HL-60 (cell line): Measurements from ENCODE around the gene PCLO.

ENCODE experiments used
- TF ChIP-seq, protein P1 (sequence below): IDR thresholded peaks from one replicate; pipeline ENCODE4 v1.5.1; 2011; ENCODE audit warnings: low read length, control low read depth, inconsistent platforms; ENCODE audit not compliant: insufficient read depth
- TF ChIP-seq, protein P2 (sequence below): IDR thresholded peaks from 2 replicates; pipeline ENCODE4 v1.6.1; 2012; ENCODE audit warnings: low read depth; ENCODE audit not compliant: insufficient replicate concordance

- TF ChIP-seq, protein P1, sequence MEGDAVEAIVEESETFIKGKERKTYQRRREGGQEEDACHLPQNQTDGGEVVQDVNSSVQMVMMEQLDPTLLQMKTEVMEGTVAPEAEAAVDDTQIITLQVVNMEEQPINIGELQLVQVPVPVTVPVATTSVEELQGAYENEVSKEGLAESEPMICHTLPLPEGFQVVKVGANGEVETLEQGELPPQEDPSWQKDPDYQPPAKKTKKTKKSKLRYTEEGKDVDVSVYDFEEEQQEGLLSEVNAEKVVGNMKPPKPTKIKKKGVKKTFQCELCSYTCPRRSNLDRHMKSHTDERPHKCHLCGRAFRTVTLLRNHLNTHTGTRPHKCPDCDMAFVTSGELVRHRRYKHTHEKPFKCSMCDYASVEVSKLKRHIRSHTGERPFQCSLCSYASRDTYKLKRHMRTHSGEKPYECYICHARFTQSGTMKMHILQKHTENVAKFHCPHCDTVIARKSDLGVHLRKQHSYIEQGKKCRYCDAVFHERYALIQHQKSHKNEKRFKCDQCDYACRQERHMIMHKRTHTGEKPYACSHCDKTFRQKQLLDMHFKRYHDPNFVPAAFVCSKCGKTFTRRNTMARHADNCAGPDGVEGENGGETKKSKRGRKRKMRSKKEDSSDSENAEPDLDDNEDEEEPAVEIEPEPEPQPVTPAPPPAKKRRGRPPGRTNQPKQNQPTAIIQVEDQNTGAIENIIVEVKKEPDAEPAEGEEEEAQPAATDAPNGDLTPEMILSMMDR = no peak
- TF ChIP-seq, protein P2, sequence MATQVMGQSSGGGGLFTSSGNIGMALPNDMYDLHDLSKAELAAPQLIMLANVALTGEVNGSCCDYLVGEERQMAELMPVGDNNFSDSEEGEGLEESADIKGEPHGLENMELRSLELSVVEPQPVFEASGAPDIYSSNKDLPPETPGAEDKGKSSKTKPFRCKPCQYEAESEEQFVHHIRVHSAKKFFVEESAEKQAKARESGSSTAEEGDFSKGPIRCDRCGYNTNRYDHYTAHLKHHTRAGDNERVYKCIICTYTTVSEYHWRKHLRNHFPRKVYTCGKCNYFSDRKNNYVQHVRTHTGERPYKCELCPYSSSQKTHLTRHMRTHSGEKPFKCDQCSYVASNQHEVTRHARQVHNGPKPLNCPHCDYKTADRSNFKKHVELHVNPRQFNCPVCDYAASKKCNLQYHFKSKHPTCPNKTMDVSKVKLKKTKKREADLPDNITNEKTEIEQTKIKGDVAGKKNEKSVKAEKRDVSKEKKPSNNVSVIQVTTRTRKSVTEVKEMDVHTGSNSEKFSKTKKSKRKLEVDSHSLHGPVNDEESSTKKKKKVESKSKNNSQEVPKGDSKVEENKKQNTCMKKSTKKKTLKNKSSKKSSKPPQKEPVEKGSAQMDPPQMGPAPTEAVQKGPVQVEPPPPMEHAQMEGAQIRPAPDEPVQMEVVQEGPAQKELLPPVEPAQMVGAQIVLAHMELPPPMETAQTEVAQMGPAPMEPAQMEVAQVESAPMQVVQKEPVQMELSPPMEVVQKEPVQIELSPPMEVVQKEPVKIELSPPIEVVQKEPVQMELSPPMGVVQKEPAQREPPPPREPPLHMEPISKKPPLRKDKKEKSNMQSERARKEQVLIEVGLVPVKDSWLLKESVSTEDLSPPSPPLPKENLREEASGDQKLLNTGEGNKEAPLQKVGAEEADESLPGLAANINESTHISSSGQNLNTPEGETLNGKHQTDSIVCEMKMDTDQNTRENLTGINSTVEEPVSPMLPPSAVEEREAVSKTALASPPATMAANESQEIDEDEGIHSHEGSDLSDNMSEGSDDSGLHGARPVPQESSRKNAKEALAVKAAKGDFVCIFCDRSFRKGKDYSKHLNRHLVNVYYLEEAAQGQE = no peak
Measured at GRCh38 chr7:83201355-83201754, 38.7 kb upstream of the PCLO start.
